Upper lobe of left lung (tissue), 4 donors: Measurements from ENCODE around the gene AFTPH.

Source experiments
- CTCF ChIP-seq, 6 experiments: fragments of 450-650 bp in 4 of 6; fragments of 200-600 bp in 2 of 6; sonication (generic) in 2 of 6; IDR thresholded peaks; one replicate each; pipeline ENCODE4 v1.5.1; 2016 to 2019; ENCODE audit warnings: antibody characterized with exemption in 6 of 6
- EP300 ChIP-seq, 4 donors: sonication (generic); formaldehyde crosslinking; IDR thresholded peaks; one replicate each; pipeline ENCODE4 v1.5.1; 2017; ENCODE audit warnings: antibody characterized with exemption in 4 of 4, control low read depth in 2 of 4
- POLR2A ChIP-seq, 4 donors: fragments of 450-650 bp; IDR thresholded peaks; one replicate each; pipeline ENCODE4 v1.5.1; 2016 to 2017; ENCODE audit warnings: antibody characterized with exemption in 4 of 4, mild to moderate bottlenecking in 2 of 4

- TF ChIP-seq CTCF (IDR thresholded peaks at IDR 0.05) (no peak), EP300 (IDR thresholded peaks at IDR 0.05) (no peak), POLR2A (IDR thresholded peaks at IDR 0.05) (no peak)
These were observed 85.8 kb downstream of the AFTPH start for GRCh38 chr2:64609942-64610281.
